ENCODE results near the gene GLI3.
A peak's percentile ranks its signal among the peaks of the same experiment; 100 is the strongest.

GLI3 gene

GRCh38 chr7:42248579-42248978 lies 11.6 kb upstream of the GLI3 start:
- no peak overlapping the region for H3K4me3 ChIP-seq
- no peak overlapping the region for H3K27ac ChIP-seq
- TF ChIP-seq CTCF (IDR thresholded peaks at IDR 0.05) = no peak
- no peak for DNase-seq (ENCODE audit: low spot score)

GRCh38 chr7:42247301-42247700 lies 10.3 kb upstream of the GLI3 start:
- H3K4me3 ChIP-seq = no peak overlapping the region
- TF ChIP-seq CTCF (IDR thresholded peaks at IDR 0.05) = no peak
- no peak overlapping the region for H3K27ac ChIP-seq
- no peak for DNase-seq (ENCODE audit: low spot score)

- H3K4me3 ChIP-seq = no peak overlapping the region
- TF ChIP-seq CTCF (IDR thresholded peaks at IDR 0.05) = no peak
- no peak for DNase-seq (ENCODE audit: low spot score)
Observed at GRCh38 chr7:42244828-42245227, 7.8 kb upstream of the GLI3 start.

GRCh38 chr7:42242381-42242780 lies 5.4 kb upstream of the GLI3 start:
- no peak for TF ChIP-seq CTCF (IDR thresholded peaks at IDR 0.05)
- Histone ChIP-seq H3K4me3 (no peak overlapping the region), H3K27ac (no peak overlapping the region)
- no peak for DNase-seq (ENCODE audit: low spot score)

More at GRCh38 chr7:42244828-42245227, 7.8 kb upstream of the GLI3 start:
- H3K27ac ChIP-seq = no peak overlapping the region

GRCh38 chr7:42241424-42241823 lies 4.4 kb upstream of the GLI3 start:
- Histone ChIP-seq H3K4me3 (no peak overlapping the region), H3K27ac (no peak overlapping the region)
- TF ChIP-seq CTCF (IDR thresholded peaks at IDR 0.05) = no peak
- DNase-seq (ENCODE audit: low spot score) = no peak

- Histone ChIP-seq H3K27ac (no peak overlapping the region), H3K4me3 (no peak overlapping the region)
- DNase-seq (ENCODE audit: low spot score) = no peak
- TF ChIP-seq CTCF (IDR thresholded peaks at IDR 0.05) = no peak
Observed at GRCh38 chr7:42240416-42240815, 3.4 kb upstream of the GLI3 start.

- Histone ChIP-seq H3K27ac (peak overlapping the region; percentile 92 to 98), H3K4me3 (no peak overlapping the region)
- DNase-seq (ENCODE audit: low spot score) = no peak
- TF ChIP-seq CTCF (IDR thresholded peaks at IDR 0.05) = no peak
Observed at GRCh38 chr7:42238709-42239366, 1.8 kb upstream of the GLI3 start.

Data from coronary artery (tissue), 2 donors.